GM12878 (cell line): ENCODE data around the gene SFXN4.
"Not testable (repeated sequence)": the region's sequence is repeated elsewhere in the genome, so short reads cannot be mapped to it uniquely, and the experiment has no call there.

Experiments used
- BCL11A ChIP-seq: IDR thresholded peaks from 2 replicates; pipeline ENCODE4 v1.6.1; 2011; ENCODE audit warnings: low read depth, low read length
- EZH2 ChIP-seq: IDR thresholded peaks from 2 replicates; pipeline ENCODE4 v1.6.1; 2012; ENCODE audit warnings: low read depth, mild to moderate bottlenecking, control low read depth, inconsistent platforms, low read length, borderline replicate concordance; ENCODE audit not compliant: control insufficient read depth
- MYB ChIP-seq: fragments of 150-350 bp; IDR thresholded peaks from 2 replicates; pipeline ENCODE4 v1.6.1; 2014; ENCODE audit warnings: mild to moderate bottlenecking, low read depth, low read length, borderline replicate concordance
- NR2F1 ChIP-seq: fragments of 450-650 bp; conservative IDR thresholded peaks from 2 replicates; pipeline ENCODE4 v1.6.1; 2017; ENCODE audit warnings: mild to moderate bottlenecking
- POLR2A ChIP-seq: IDR thresholded peaks from 2 replicates; pipeline ENCODE4 v1.6.1; 2011; ENCODE audit warnings: low read depth, mild to moderate bottlenecking, low read length
- POU2F2 ChIP-seq: IDR thresholded peaks from 3 replicates; pipeline ENCODE4 v1.6.1; 2011; ENCODE audit warnings: low read depth, mild to moderate bottlenecking, low read length, borderline replicate concordance
- SREBF2 ChIP-seq: IDR thresholded peaks from 2 replicates; pipeline ENCODE4 v1.6.1; 2012; ENCODE audit warnings: mild to moderate bottlenecking, low read length
- YY1 ChIP-seq: IDR thresholded peaks from 2 replicates; pipeline ENCODE4 v1.6.1; 2011; ENCODE audit warnings: low read depth, mild to moderate bottlenecking, low read length
- ZNF274 ChIP-seq: IDR thresholded peaks from one replicate; pipeline ENCODE4 v1.8.0; 2011; ENCODE audit not compliant: insufficient read length, insufficient read depth
- TF ChIP-seq, protein P1 (sequence below): IDR thresholded peaks from 2 replicates; pipeline ENCODE4 v1.6.1; 2012; ENCODE audit warnings: low read depth, low read length, improper control_type of control experiment

DNA sequence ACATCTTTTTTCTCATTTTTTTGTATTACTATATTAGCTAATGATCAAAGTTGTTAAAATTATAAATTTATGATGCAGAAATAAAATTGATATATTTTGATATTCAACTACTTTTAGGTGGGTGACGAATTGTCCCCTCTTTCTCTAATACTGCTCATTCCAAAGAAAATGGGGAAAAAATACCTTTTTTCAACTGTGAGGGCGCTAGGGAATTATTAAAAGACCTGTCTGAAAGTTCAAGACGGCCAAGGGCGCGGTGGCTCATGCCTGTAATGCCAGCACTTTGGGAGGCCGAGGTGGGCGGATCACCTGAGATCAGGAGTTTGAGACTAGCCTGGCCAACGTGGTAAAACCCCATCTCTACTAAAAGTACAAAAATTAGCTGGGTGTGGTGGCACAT, 27.6 kb downstream of the SFXN4 start:
- TF ChIP-seq MYB, SREBF2, POU2F2, BCL11A, POLR2A, NR2F1, ZNF274, YY1, EZH2: not testable (repeated sequence)
- TF ChIP-seq, protein P1, sequence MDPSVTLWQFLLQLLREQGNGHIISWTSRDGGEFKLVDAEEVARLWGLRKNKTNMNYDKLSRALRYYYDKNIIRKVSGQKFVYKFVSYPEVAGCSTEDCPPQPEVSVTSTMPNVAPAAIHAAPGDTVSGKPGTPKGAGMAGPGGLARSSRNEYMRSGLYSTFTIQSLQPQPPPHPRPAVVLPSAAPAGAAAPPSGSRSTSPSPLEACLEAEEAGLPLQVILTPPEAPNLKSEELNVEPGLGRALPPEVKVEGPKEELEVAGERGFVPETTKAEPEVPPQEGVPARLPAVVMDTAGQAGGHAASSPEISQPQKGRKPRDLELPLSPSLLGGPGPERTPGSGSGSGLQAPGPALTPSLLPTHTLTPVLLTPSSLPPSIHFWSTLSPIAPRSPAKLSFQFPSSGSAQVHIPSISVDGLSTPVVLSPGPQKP, result not testable (repeated sequence)
